HuH-7.5 (cell line): ENCODE data around the gene SDK2.

Experiments used
- DNase-seq: peaks from one replicate; pipeline ENCODE4 v3.0.0; 2011; ENCODE audit warnings: low spot score

Gene SDK2

DNA sequence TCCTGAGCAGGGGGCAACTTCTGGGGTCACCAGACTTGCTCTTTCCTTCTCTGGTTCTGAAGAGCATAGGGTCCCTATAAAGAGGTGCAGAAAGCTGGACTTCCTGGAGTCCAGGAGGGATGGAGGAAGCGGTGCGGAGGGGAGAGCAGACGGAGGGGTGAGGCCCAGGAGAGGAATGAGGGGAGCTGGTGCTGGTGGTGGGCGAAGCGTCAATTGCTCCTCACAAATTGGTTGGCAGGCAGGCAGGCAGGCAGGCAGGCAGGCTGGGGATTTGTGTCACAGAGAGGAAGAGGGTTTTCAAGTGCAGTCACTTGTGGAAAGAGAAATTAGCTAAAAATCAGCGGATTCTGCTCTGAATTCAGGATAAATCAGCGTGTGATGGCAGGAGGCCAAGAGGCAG, 198.8 kb downstream of the SDK2 start:
- DNase-seq, result no peak

DNA sequence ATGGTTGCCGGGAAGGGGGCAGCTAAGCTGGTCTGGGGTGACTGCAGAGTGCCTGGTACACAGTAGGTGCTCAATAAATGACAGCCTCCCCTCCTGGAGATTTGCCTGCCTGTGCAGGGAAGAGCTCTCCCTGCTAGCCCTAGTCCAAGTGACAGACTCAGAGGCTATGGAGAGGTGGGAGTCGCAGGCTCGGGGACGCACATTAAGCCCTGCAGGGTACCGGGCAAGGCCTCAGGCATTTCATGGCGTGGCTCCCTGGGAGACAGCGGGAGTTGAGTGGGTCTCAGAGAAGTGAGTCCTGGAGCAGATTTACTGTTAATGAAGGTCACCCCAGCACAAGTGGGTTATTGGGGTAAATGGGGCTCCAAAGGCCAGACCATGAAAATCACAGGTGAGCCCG, 200.2 kb downstream of the SDK2 start:
- DNase-seq, result no peak

DNA sequence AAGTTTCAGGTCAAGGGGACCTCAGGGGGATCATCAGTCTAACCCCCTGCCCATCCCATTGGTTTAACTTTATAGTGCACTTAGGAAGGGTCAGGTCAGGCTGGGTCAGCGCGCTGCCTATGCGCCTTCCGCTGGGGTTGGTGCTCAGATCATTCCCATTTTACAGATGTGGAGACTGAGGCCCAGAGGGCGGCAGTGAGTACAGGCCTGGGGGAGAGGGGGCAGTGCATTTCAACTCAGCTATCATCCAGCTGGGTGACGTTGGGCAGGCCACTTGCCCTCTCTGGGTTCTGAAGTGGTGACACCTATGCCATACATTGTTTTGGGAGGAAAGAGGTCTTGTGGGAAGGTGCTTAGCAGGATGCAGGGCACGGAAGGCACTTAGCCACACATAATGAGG, 204.6 kb downstream of the SDK2 start:
- no peak for DNase-seq

DNA sequence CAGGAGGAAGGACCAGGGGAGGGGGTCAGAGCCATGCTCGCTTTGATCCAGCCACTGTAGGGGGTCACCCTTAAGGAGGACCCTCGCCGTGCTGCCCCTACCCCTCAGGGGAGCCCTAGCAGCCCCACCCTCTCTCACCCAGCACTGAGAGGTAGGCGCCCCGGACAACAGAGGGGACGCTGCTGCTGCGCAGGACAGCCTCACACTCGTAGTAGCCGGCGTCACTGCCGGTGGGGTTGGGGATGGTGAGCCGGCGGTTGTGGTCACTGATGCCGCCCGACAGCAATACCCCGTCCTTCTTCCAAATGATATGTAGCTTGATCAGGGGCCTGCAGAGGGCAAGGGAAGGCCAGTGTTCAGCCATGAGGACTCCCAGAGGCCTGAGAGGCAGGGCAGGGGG, 206.4 kb downstream of the SDK2 start:
- DNase-seq, result no peak

DNA sequence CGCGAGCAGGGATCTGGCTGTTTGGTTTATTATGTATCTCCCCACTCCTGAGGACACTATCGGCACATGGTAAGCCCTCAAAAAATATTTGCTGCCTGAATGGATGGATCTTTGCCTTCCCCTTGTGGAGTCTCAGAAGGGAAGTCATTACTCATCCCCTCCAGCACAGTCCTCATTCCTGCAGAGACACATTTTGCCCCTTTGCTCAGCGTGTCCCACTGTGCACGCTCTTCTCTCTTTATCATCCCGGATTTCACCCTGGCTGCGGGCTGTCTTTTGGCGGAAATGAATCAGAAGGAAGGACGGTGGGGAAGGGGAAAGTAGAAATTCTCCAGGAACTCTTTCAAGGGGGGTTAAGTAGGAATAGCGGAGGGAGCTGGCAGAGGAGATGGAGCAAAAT, 207.3 kb downstream of the SDK2 start:
- DNase-seq, result no peak

DNA sequence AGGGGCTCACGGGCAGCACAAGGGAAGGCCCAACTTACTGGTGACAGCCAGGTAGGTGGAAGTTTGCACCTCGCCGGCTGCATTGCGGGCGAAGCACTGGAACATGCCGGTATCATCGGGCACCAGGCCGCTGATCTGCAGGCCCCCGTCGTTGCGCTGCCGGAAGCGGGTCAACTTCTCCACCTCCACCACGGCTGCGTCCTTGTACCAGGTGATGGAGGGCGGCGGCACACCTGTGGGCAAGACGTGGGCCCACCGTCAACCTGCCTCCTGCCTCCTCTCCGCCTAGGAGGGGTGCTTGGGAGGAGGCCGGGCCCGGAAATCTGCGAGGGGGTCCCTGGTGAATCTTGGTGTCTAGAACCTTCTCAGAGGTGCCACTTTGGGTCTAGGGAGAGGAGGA, 208.8 kb downstream of the SDK2 start:
- DNase-seq, result no peak

DNA sequence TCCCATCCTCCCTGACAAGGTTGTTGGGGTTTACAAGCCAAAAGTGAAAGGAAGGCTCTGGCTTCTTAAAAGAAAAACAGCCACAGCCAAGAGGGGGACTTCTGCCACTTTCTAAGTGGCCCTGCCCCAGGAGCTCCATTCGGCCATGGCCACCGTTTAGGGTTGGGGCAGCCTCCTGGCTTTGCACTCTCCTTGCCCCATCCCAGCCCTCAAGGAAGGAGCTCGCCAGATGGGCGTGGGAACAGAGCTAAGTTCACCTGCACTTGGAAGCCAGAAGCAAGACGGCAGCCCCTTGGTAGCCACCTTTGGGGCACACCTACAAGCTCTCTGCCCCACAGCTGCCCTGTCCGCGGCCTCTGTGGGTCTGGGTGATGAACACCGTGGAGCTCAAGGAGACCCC, 210.1 kb downstream of the SDK2 start:
- no peak for DNase-seq

DNA sequence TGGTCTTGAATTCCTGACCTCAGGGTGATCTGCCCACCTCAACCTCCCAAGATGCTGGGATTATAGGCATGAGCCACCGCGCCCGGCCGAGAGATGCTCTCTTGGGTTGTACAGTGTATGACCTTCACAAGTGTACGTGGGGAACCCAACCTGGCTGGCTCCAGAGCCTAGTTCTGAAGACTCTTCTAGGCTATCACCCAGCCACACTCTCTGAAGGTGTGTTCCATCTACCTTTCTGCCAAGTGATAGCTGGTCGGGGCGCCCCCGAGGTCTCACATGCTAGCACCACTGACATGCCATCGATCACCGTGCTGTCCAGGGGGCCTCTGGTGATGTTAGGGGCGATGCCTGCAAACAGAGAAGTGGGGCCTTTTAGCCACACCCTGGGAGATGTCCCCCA, 210.7 kb downstream of the SDK2 start:
- DNase-seq, result no peak

DNA sequence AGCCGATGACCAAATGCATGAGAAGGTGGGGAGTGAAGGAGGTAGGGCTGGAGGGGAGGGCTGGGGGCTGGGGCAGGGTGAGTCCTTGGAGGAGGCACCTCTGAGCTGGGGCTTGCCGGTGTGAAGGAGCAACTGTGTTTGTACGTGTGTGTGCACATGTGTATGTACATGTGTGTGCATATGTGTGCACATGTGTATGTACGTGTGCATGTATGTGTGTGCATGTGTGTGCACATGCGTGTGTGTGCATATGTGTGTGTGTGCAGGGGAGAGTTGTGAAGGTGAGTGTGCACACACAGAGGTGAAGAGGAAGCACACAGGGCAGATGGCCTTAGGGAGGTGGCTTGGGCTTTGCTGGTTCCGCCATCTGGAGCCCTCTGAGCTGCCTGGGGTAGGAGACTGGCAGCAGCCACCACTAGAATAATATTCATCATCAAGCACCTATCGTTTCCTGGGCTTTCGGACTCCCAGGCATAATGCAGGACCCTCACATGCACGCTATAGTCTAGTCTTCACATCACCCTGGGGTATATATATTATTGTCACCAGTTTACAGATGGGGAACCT, 211.5 kb downstream of the SDK2 start:
- no peak for DNase-seq

DNA sequence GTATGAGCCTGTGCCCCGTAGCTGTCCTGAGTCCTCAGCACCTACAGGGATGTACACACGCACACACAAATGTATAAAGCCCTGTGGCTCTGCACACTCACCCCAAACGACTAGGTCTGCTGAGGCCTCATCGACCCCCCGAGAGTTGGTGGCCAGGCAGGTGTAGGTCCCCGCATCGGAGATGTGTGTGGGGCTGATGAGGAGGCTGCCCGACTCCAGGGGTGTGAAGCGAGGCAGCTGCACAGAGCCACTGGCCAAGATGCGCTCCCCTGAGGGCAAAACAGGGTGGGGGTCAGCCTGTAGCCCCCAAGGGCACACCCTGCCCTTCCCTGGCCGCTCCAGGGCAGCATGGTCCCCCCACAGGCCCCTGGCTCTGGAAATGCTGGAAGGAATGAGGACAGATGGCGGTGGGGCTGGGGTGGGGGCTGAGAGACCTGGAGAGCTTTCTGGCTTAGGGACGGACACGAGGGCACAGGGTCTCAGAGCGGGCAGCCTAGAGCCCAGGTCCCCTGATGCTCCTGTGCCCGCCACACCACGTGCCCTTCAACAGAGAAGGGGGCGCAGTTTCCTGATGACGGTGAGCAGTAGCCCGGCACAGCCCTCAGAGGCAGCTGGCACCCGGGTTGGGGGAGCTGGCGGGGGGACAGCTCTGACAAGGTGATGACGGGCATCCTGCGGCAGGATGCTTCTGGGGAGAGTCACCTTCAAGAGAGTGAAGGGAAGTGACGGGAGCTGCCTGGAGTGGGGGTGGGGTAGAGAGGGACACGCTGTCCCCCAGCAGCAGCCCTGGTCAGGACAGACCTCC, 212.6 kb downstream of the SDK2 start:
- DNase-seq, result no peak

DNA sequence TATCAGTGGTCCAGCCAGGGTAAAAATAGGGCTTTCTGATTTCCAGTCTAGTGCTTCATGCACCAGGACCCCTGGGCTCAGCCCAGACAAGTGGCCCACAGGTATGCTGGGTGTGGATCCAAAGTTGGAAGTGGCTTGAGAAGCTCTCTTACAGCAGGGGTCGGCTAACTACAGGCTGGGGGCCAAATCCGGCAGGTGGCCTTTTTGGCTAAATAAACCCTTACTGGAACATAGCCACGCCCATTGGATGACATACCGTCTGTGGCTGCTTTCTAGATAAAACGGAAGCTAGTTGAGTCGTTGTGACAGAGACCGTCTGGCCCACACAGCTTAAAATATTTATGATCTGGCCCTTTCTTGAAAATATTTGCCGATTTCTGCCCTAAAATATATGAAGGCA, 213.4 kb downstream of the SDK2 start:
- no peak for DNase-seq

DNA sequence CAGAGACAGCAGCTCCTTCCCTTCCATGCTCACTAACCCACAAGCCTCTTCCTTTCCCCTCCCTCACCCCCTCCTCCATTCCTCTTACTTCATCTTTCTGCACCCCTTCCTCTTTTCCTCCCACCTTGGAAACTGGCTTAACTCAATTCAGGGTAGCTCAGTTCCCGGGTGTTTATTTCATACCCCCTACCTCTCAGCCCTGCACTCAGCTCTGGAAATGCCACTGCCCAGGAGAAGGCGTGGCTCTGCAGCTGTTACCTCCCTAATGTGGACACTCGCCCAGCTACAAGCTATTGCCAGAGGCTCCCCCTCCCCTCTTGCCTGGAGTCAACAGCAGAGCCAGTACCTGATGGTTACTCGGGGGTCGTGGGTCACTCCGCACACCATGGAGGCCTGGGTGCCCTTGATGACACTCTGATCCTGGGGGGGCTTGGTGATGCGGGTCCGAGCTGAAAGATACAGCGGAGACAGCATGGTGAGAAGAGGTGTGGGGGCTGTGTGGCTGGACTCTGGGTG, 214.0 kb downstream of the SDK2 start:
- no peak for DNase-seq

DNA sequence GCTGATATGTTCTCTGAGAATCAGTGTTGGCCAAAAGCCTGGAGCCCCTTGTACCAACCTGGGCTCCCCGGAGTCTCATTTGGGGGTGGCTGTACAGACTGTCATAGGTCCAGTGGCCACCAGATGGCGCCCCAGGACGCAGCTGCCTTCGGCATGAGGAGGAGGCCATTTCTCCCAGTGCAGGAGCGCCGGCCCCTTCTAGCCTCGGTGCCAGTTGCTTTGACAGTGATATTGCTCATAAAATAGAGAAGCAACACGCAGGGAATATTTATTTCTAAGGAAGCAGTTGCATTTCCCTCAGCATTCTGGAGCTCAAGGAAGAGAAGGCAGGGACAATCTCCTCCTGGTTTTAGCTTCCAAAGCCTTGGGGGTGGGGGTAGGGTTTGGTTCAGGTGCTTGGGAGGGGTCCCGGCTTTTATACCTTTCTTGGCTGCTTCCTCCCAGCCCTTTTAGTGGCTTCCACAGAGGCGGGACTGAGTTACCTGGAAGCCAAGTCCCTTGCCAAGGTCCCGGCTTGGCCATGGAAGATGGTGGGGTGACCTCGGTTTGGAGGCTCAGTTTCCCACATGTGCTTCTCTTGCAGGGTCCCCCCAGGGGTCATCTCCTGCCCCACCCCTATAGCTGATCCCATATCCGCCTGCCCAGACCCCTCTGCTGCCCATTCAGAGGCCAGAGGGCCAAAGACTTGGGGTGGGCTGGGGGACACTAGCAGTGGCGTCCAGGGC, 214.6 kb downstream of the SDK2 start:
- DNase-seq, result peak; percentile 85

DNA sequence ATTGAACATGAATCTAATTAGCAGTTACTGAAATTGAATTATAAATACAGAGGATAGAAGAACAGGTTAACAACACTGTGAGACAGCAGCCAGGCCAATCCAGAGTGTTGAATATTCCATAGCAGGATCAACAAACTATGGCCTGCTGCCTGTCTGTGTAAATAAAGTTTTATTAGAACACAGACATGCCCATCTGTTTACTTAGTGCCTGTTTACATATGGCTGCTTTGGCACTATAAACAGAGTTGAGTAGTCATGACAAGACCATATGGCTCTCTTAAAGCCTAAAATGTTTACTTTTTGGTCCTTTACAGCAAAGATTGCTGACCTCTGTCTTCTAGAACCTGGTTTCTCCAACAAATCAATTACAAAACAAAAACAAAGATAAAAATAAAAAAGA, 217.0 kb downstream of the SDK2 start:
- no peak for DNase-seq

DNA sequence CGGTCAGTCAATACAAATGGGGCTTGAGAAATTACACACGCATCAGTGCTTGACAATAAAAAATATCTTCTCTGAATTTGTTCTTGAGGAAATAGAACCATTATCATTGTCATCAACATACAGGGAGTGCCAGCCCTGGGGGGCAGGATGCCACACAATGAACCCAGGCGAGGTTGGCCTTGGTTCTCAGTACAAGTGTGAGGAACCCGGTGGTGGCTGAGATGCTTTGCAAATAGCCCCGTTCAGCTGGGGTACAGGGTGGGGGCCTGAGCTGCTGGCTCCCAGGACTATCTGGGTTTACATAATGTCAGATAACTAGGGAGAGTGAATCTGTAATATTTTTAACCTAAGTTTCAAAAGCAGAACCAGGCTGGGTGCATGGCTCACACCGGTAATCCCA, 219.7 kb downstream of the SDK2 start:
- no peak for DNase-seq

DNA sequence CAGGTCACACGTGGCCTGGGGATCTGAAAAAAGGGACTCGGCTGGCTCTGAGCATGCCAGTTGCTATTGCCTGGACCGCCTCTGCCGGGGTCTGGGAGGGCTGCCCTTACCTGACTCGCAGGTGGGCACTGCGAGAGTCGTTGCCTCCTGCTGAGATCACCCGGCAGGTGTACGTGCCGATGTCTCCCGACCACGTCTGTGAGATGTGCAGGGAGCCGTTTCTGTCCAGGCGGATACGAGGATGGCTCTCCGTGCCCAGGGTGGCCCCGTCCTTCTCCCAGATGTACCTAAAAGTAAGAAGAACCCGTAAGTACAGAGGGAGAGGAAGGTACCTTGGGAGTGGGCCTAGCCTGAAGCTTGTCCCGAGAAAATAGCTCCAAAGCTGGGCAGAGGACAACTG, 220.4 kb downstream of the SDK2 start:
- no peak for DNase-seq

DNA sequence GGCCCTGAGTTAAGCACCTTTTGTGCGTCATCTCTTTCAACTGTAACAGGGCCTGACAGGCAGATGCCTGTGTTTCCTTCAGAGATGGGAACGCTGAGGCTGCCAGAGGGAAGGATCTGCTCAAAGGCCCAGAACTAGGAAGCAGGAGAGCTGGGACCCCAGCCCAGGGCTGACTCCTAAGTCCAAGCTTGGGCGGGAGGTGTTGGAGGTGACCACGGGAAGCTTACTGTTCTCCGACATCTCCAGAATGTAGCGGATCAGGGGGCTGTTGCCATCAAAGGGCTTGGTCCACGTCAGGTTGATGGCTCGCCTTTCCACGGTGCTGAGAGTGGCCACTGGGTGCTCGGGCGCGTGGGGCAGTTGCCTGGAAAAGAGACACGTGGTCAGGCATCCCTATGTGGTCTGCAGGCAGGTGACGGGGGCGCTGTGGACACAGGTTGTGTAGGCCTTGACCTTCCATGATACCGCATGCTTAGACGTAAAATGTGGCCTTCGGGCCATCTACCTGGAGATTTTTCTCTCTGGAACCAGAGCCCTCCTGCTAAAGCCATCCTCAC, 221.0 kb downstream of the SDK2 start:
- no peak for DNase-seq

DNA sequence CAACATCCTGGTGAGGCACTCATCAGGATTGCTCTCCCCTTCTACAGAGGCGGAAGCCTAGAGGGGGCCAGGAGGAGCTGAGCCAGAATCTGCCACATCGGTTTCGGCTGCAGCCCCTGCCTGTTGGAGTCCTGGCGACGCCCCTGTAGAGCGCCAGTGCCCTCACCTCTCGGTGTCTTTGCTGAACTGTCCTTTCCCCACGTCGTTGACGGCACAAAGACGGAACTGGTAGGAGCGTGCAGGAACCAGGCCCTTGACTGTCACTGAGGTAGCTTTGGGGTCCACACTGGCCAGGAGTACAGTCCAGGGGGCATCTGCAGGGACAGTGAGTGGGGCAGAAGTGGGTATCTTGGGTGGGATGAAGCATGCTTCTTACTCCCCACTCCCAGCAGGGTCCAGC, 222.1 kb downstream of the SDK2 start:
- DNase-seq, result no peak

DNA sequence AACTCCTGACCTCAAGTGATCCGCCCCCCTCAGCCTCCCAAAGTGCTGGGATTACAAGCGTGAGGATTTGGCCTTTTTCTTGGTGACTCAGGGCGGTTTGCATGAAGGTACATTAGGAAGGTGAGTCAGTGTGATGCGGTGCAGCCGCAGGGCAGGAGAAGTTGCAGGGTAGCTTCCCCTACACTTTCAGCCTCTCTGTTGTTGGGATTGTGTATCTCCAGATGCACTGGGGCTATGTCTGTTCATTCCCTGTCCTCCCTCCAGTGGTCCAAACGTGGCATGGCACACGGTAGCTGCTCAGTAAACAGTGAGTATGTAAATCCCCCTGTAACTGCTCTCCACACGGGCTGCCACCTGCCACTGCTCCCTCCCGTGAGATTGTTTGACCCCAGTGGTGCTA, 223.3 kb downstream of the SDK2 start:
- DNase-seq, result peak; percentile 62

DNA sequence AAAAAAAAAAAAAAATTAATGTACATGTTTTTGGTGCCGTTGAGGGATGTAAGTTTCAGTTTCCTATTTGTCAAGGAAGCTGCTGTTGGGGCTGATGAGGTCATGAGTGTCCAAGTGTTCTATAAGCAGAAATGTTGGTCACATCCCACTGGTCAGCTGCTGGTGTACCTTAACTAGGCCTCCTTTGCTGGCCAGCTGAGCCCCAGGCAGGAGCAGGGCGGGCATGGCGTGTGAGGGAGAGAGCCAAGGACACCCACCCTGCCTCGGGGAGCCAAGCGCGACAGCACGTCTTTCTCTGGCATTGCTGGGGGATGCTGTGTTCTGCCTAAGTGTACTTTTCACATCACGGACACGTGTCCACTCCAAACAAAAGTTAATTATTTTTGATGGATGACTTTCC, 224.4 kb downstream of the SDK2 start:
- DNase-seq, result no peak

DNA sequence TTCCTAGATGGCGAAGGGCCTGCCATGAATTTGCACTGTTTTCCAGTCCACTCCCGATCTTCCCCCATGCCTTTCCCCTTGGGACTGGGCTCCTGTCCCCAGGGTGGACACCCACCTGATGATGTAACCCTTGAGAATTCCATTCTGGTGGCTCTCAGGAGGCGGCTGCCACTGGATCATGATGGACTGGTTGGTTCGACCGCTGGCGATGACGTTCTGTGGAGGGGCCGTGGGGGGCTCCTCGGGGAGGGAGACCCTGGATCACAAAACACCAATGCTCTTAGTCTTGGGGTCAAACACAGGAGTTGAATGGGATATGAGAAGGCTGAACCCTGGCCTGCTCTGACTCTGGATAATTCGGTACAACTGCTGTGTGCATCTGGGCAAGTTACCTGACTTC, 225.2 kb downstream of the SDK2 start:
- DNase-seq, result no peak

DNA sequence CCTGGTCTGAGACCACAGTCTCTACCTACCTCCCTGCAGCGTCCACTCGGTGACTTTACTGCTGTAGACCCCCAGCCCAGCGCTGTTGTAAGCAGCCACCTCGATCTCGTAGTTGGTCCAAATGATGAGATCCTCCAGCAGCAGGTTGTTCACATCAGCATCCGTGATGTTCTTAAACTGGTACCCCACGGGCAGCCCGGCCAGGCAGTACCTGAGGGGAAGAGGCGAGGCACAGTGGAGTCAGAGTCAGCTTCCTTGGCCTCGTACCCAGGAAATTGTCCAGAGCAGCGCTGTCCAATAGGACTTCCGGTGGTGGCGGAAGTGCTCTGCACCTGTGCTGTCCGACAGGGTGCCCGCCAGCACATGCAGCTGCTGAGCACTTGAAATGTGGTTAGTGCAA, 228.5 kb downstream of the SDK2 start:
- DNase-seq, result no peak
